Measurements from ENCODE around the gene TGIF2. TPM values are rescaled to one million over a fixed set of nuclear protein-coding genes. Genes with fewer than 3 reads are reported as not detected.

TGIF2 gene
- total RNA-seq, 1 experiment from 2014 or later = 81.7 TPM

GRCh38 chr20:36584018-36584481 is 10.7 kb downstream of the TGIF2 start:
- Mint-ChIP-seq H3K4me1 (peaks cover 38 to 42% of the 10 kb centered on the region in 2 experiments), H3K9me3 (no peaks in the 10 kb centered on the region; a peak in 1 of 5 replicates), H3K36me3 (ENCODE audit: insufficient read depth in 1 of 3, low read depth in 3 of 3) (peaks cover 43 to 54% (median 48%) of the 10 kb centered on the region in 3 experiments), H3K27ac (peak overlapping the region; percentile 14 to 89 (median 88); a peak in 4 of 7 replicates), H3K4me3 (no peak overlapping the region), H3K27me3 (ENCODE audit: low read depth) (no peaks in the 10 kb centered on the region)
- Histone ChIP-seq H2BK15ac (ENCODE audit: low read depth, low read length) (no peak overlapping the region), H2BK120ac (ENCODE audit: low read depth, low read length, poor library complexity, severe bottlenecking) (no peak overlapping the region), H3K27me3 (ENCODE audit: insufficient read depth, low read length) (no peaks in the 10 kb centered on the region), H3K23ac (ENCODE audit: insufficient read length, low read depth, low read length) (no peak overlapping the region), H3K18ac (ENCODE audit: insufficient read length, low read depth, low read length) (no peak overlapping the region), H3K79me2 (ENCODE audit: insufficient read depth, low read length) (no peaks in the 10 kb centered on the region), H3K9me3 (ENCODE audit: control insufficient read depth, low read depth, low read length) (no peaks in the 10 kb centered on the region), H3K4me2 (ENCODE audit: insufficient read depth, insufficient read length, low read length) (no peak overlapping the region), H3K23me2 (ENCODE audit: insufficient read length, low read depth, low read length, poor library complexity, severe bottlenecking) (peaks cover 4% of the 10 kb centered on the region), H3K9ac (ENCODE audit: extremely low read depth, insufficient read length, low read length) (no peak overlapping the region), H2BK12ac (ENCODE audit: insufficient read length, low read depth, low read length) (no peak overlapping the region), H3K4ac (ENCODE audit: low read depth, low read length) (no peak overlapping the region), H2BK20ac (ENCODE audit: low read depth, low read length, poor library complexity, severe bottlenecking) (no peak overlapping the region), H3T11ph (ENCODE audit: low read length) (no peak overlapping the region), H4K91ac (ENCODE audit: insufficient read length, low read depth, low read length) (no peak overlapping the region), H2BK5ac (ENCODE audit: insufficient read length, low read length) (no peak overlapping the region), H3K14ac (ENCODE audit: insufficient read depth, low read length) (no peak overlapping the region), H4K5ac (ENCODE audit: insufficient read length, low read depth, low read length) (no peak overlapping the region), H3K79me1 (ENCODE audit: insufficient read depth, low read depth, low read length, poor library complexity, severe bottlenecking) (no peaks in the 10 kb centered on the region), H4K8ac (replicated peaks; ENCODE audit: insufficient read length, low read depth, low read length) (no peak overlapping the region), H3K27ac (ENCODE audit: insufficient read length, low read depth, low read length) (no peak overlapping the region), H3K4me1 (ENCODE audit: insufficient read depth, low read length) (peaks cover 7% of the 10 kb centered on the region; the same call in 1 of the 2 replicates), H3K56ac (ENCODE audit: insufficient read length, low read depth, low read length) (no peak overlapping the region), H4K20me1 (ENCODE audit: control insufficient read depth, insufficient read depth, insufficient read length) (no peaks in the 10 kb centered on the region), H2AFZ (ENCODE audit: low read length) (no peak overlapping the region), H2AK5ac (ENCODE audit: insufficient read length, low read length) (no peak overlapping the region)
- no peak for DNase-seq
- TF ChIP-seq CTCF (conservative IDR thresholded peaks at IDR 0.05) = no peak
- WGBS (ENCODE audit: extremely low coverage, insufficient read length, low lambda C conversion rate) = no CpG with 5 or more reads among the region's 2 CpGs
